HepG2 (cell line): Measurements from ENCODE around the gene MRPL58. TPM values are rescaled to one million over a fixed set of nuclear protein-coding genes. Genes with fewer than 3 reads are reported as not detected.

Source experiments
- AGO2 ChIP-seq: fragments of 200-400 bp; formaldehyde crosslinking; optimal IDR thresholded peaks from 2 replicates; pipeline ENCODE3; 2017; ENCODE audit warnings: mild to moderate bottlenecking, low read depth, low read length, moderate library complexity
- AKAP8 ChIP-seq: sonication (generic); formaldehyde crosslinking; IDR thresholded peaks from 2 replicates; pipeline ENCODE4 v1.5.1; 2020; ENCODE audit warnings: mild to moderate bottlenecking, missing genetic modification reagents
- BCL6 ChIP-seq: IDR thresholded peaks from 2 replicates; pipeline ENCODE4 v1.6.1; 2016; ENCODE audit warnings: missing genetic modification reagents, missing compliant biosample characterization
- BRF2 ChIP-seq: sonication (generic); formaldehyde crosslinking; IDR thresholded peaks from 2 replicates; pipeline ENCODE4 v1.8.1; 2022; ENCODE audit warnings: mild to moderate bottlenecking, missing genetic modification reagents
- CEBPG ChIP-seq: IDR thresholded peaks from 2 replicates; pipeline ENCODE4 v1.6.1; 2016
- CENPT ChIP-seq: sonication (generic); formaldehyde crosslinking; IDR thresholded peaks from 2 replicates; pipeline ENCODE4 v1.8.0; 2022; ENCODE audit warnings: low read depth, mild to moderate bottlenecking, moderate library complexity, missing genetic modification reagents
- FOXA3 ChIP-seq: IDR thresholded peaks from 2 replicates; pipeline ENCODE4 v1.6.1; 2016; ENCODE audit warnings: missing genetic modification reagents, missing compliant biosample characterization
- HNF1B ChIP-seq: sonication (generic); formaldehyde crosslinking; IDR thresholded peaks from 2 replicates; pipeline ENCODE4 v1.5.1; 2020; ENCODE audit warnings: mild to moderate bottlenecking, moderate library complexity, missing genetic modification reagents
- HNRNPH1 ChIP-seq: fragments of 200-400 bp; formaldehyde crosslinking; optimal IDR thresholded peaks from 2 replicates; pipeline ENCODE3; 2017; ENCODE audit warnings: mild to moderate bottlenecking, low read depth, low read length
- NFYC ChIP-seq: IDR thresholded peaks from 2 replicates; pipeline ENCODE4 v1.6.1; 2016; ENCODE audit warnings: missing genetic modification reagents, missing compliant biosample characterization
- PLSCR1 ChIP-seq: sonication (generic); formaldehyde crosslinking; IDR thresholded peaks from 2 replicates; pipeline ENCODE4 v1.5.0; 2020; ENCODE audit warnings: missing genetic modification reagents, mild to moderate bottlenecking, borderline replicate concordance
- RNF2 ChIP-seq: fragments of 450-650 bp; conservative IDR thresholded peaks from 2 replicates; pipeline ENCODE4 v1.6.1; 2016; ENCODE audit warnings: low read depth
- SATB2 ChIP-seq: sonication (generic); formaldehyde crosslinking; IDR thresholded peaks from 2 replicates; pipeline ENCODE4 v1.5.0; 2020; ENCODE audit warnings: missing genetic modification reagents
- SIX1 ChIP-seq: sonication (generic); formaldehyde crosslinking; IDR thresholded peaks from 2 replicates; pipeline ENCODE4 v1.4.0; 2020; ENCODE audit warnings: missing genetic modification reagents, borderline replicate concordance
- TRIM24 ChIP-seq: sonication (generic); formaldehyde crosslinking; IDR thresholded peaks from 2 replicates; pipeline ENCODE4 v1.8.0; 2022; ENCODE audit warnings: mild to moderate bottlenecking, missing genetic modification reagents
- ZNF354B ChIP-seq: sonication (generic); formaldehyde crosslinking; IDR thresholded peaks from 2 replicates; pipeline ENCODE4 v1.8.0; 2022; ENCODE audit warnings: mild to moderate bottlenecking, missing genetic modification reagents
- ZNF468 ChIP-seq: sonication (generic); formaldehyde crosslinking; IDR thresholded peaks from 2 replicates; pipeline ENCODE4 v1.8.0; 2022; ENCODE audit warnings: mild to moderate bottlenecking, moderate library complexity, missing genetic modification reagents
- ZNF646 ChIP-seq: sonication (generic); formaldehyde crosslinking; IDR thresholded peaks from 2 replicates; pipeline ENCODE4 v1.9.0; 2021; ENCODE audit warnings: mild to moderate bottlenecking, missing genetic modification reagents
- ZNF720 ChIP-seq: sonication (generic); formaldehyde crosslinking; IDR thresholded peaks from 2 replicates; pipeline ENCODE4 v1.4.0; 2020; ENCODE audit warnings: missing genetic modification reagents
- ZNF777 ChIP-seq: sonication (generic); formaldehyde crosslinking; IDR thresholded peaks from 2 replicates; pipeline ENCODE4 v1.4.0; 2020; ENCODE audit warnings: missing genetic modification reagents
- polyA plus RNA-seq, 8 experiments: library from polyadenylated mRNA; depleted of rRNA in 3 of 8; stranded (reverse) in 7 of 8; unstranded in 1 of 8; fragments of >200 nt; fragmentation: Illumina TruSeq in 4 of 8; extraction: Trizol in 4 of 8; gene quantifications; 2 replicates each; pipeline versions ENCODE4 v1.2.1 to v1.2.3, GENCODE V29; 2011 to 2016; ENCODE audit warnings: low read depth in 4 of 8, missing spikeins in 1 of 8, mixed read lengths in 1 of 8; ENCODE audit not compliant: insufficient read depth in 1 of 8
- total RNA-seq, 5 experiments: library from RNA; depleted of rRNA; stranded (reverse); fragments of >200 nt; fragmentation: Illumina TruSeq; extraction: Trizol; gene quantifications; 2 replicates each; pipeline ENCODE4 v1.2.3, GENCODE V29; 2016; ENCODE audit warnings: low read depth in 1 of 5

The MRPL58 gene
- total and polyA plus RNA-seq, 2 of the 13 experiments (the other 11 are each of a cell fraction or from before 2014, with no cell fraction given): 44.9 to 68.9 TPM

- TF ChIP-seq ZNF646: no peak
- TF ChIP-seq AGO2: no peak
- peak; percentile 85 for TF ChIP-seq FOXA3 (CRISPR knock-in tag)
- no peak; the same call in 1 of the 2 replicates for TF ChIP-seq ZNF354B (CRISPR knock-in tag)
- TF ChIP-seq HNRNPH1: no peak
- TF ChIP-seq AKAP8 (CRISPR knock-in tag): peak; percentile 92
- peak; percentile 27; the same call in 1 of the 2 replicates for TF ChIP-seq SIX1 (CRISPR knock-in tag)
- TF ChIP-seq BCL6 (CRISPR knock-in tag): peak; percentile 86
- peak; percentile 69 for TF ChIP-seq RNF2
- no peak for TF ChIP-seq PLSCR1 (CRISPR knock-in tag)
- no peak for TF ChIP-seq CENPT (CRISPR knock-in tag)
- peak; percentile 68; the same call in 1 of the 2 replicates for TF ChIP-seq BRF2
- no peak for TF ChIP-seq ZNF468 (CRISPR knock-in tag)
- peak; percentile 44; the same call in 1 of the 2 replicates for TF ChIP-seq HNF1B (CRISPR knock-in tag)
- TF ChIP-seq TRIM24 (CRISPR knock-in tag): no peak
- peak; percentile 71 for TF ChIP-seq CEBPG
- TF ChIP-seq ZNF777 (CRISPR knock-in tag): no peak; the same call in 1 of the 2 replicates
- TF ChIP-seq SATB2: 0 out of 2 replicates have a peak, but pooled peaks have one; percentile 8
- peak; percentile 30; the same call in 1 of the 2 replicates for TF ChIP-seq NFYC
- no peak for TF ChIP-seq ZNF720 (CRISPR knock-in tag)
These were observed 21.1 kb downstream of the MRPL58 start (continued) for GRCh38 chr17:75033346-75034235.
